Mesodermal cell (in vitro differentiated cells): Measurements from ENCODE around the gene MREG.
A peak's percentile ranks its signal among the peaks of the same experiment; 100 is the strongest.

Experiments used
- H3K27ac ChIP-seq: 2 replicates; pipeline ENCODE4 v1.7.0; 2013; ENCODE audit warnings: mild to moderate bottlenecking, low read depth, low read length, moderate library complexity; ENCODE audit not compliant: severe bottlenecking
- H3K36me3 ChIP-seq: 2 replicates; pipeline ENCODE4 v1.7.1; 2013; ENCODE audit warnings: mild to moderate bottlenecking, low read length, moderate library complexity; ENCODE audit not compliant: control insufficient read depth, insufficient read depth
- H3K4me1 ChIP-seq: one replicate; pipeline ENCODE4 v1.7.1; 2013; ENCODE audit warnings: mild to moderate bottlenecking, low read length; ENCODE audit not compliant: insufficient read depth, control insufficient read depth, poor library complexity, severe bottlenecking
- H3K4me3 ChIP-seq: 2 replicates; pipeline ENCODE4 v1.7.0; 2013; ENCODE audit warnings: low read length, control low read depth, mild to moderate bottlenecking; ENCODE audit not compliant: insufficient read depth, poor library complexity, severe bottlenecking; ENCODE audit errors: extremely low read depth
- H3K9me3 ChIP-seq: 2 replicates; pipeline ENCODE4 v1.7.1; 2013; ENCODE audit warnings: mild to moderate bottlenecking, low read length, moderate library complexity; ENCODE audit not compliant: control insufficient read depth
- WGBS, 2 experiments: methylation state at CpG; one replicate each; pipeline ENCODE4 v1.1.5; 2013; ENCODE audit warnings: missing lambda C conversion rate in 2 of 2; ENCODE audit not compliant: insufficient coverage in 2 of 2; 5-methylcytosine and 5-hydroxymethylcytosine counted together

MREG gene

GRCh38 chr2:215904101-215904500, 109.2 kb downstream of the MREG start:
- Histone ChIP-seq H3K9me3 (no peaks in the 10 kb centered on the region), H3K4me1 (peaks cover 16% of the 10 kb centered on the region), H3K27ac (peak overlapping the region; percentile 13), H3K4me3 (no peak overlapping the region), H3K36me3 (no peaks in the 10 kb centered on the region)
- WGBS, 2 experiments, result 90% methylated on average over 3 of the region's 5 CpGs; no CpG with 5 or more reads in 1 of the 2 experiments

- Histone ChIP-seq H3K4me3 (no peak overlapping the region), H3K9me3 (no peaks in the 10 kb centered on the region), H3K36me3 (no peaks in the 10 kb centered on the region), H3K27ac (no peak overlapping the region), H3K4me1 (peaks cover 16% of the 10 kb centered on the region)
- no CpG with 5 or more reads among the region's 1 CpG for WGBS, 2 experiments
These were observed 110.1 kb downstream of the MREG start for GRCh38 chr2:215903203-215903602.

GRCh38 chr2:215901796-215902195, 111.6 kb downstream of the MREG start:
- Histone ChIP-seq H3K27ac (no peak overlapping the region), H3K4me1 (peaks cover 13% of the 10 kb centered on the region), H3K4me3 (no peak overlapping the region), H3K36me3 (no peaks in the 10 kb centered on the region), H3K9me3 (no peaks in the 10 kb centered on the region)
- WGBS, 2 experiments, result 86 to 96% methylated on average over 3 of the region's 3 CpGs

GRCh38 chr2:215900843-215901242, 112.5 kb downstream of the MREG start:
- WGBS, 2 experiments, result 92 to 95% methylated on average over 3 of the region's 3 CpGs
- no peaks in the 10 kb centered on the region for H3K36me3 ChIP-seq
- peaks cover 8% of the 10 kb centered on the region for H3K4me1 ChIP-seq
- H3K4me3 ChIP-seq, result no peak overlapping the region
- no peak overlapping the region for H3K27ac ChIP-seq
- no peaks in the 10 kb centered on the region for H3K9me3 ChIP-seq

GRCh38 chr2:215900203-215900611, 113.1 kb downstream of the MREG start:
- Histone ChIP-seq H3K4me1 (peaks cover 8% of the 10 kb centered on the region), H3K4me3 (no peak overlapping the region)
- WGBS, 2 experiments, result 87 to 97% methylated on average over 3 to 4 of the region's 4 CpGs

GRCh38 chr2:215899141-215900074, 113.9 kb downstream of the MREG start:
- 88 to 90% methylated on average over 9 to 10 of the region's 14 CpGs for WGBS, 2 experiments
- Histone ChIP-seq H3K36me3 (no peaks in the 10 kb centered on the region), H3K27ac (no peak overlapping the region), H3K4me1 (peaks cover 7% of the 10 kb centered on the region), H3K4me3 (no peak overlapping the region), H3K9me3 (no peaks in the 10 kb centered on the region)

More at GRCh38 chr2:215900203-215900611, 113.1 kb downstream of the MREG start:
- Histone ChIP-seq H3K36me3 (no peaks in the 10 kb centered on the region), H3K9me3 (no peaks in the 10 kb centered on the region), H3K27ac (no peak overlapping the region)

GRCh38 chr2:215898363-215898762, 115.0 kb downstream of the MREG start:
- no peaks in the 10 kb centered on the region for H3K9me3 ChIP-seq
- H3K4me1 ChIP-seq, result no peaks in the 10 kb centered on the region
- H3K4me3 ChIP-seq, result no peak overlapping the region
- 100% methylated on average over 1 to 2 of the region's 2 CpGs for WGBS, 2 experiments
- H3K27ac ChIP-seq, result no peak overlapping the region
- no peaks in the 10 kb centered on the region for H3K36me3 ChIP-seq

GRCh38 chr2:215896921-215897320, 116.4 kb downstream of the MREG start:
- no peaks in the 10 kb centered on the region for H3K4me1 ChIP-seq

GRCh38 chr2:215895330-215895729, 118.0 kb downstream of the MREG start:
- H3K4me3 ChIP-seq, result no peak overlapping the region
- H3K36me3 ChIP-seq, result no peaks in the 10 kb centered on the region
- no peak overlapping the region for H3K27ac ChIP-seq
- 100% methylated on average over 1 of the region's 4 CpGs; no CpG with 5 or more reads in 1 of the 2 experiments for WGBS, 2 experiments
- no peaks in the 10 kb centered on the region for H3K9me3 ChIP-seq
- no peaks in the 10 kb centered on the region for H3K4me1 ChIP-seq

More at GRCh38 chr2:215896921-215897320, 116.4 kb downstream of the MREG start:
- no peak overlapping the region for H3K27ac ChIP-seq
- no peaks in the 10 kb centered on the region for H3K36me3 ChIP-seq
- no CpG with 5 or more reads among the region's 4 CpGs for WGBS, 2 experiments
- no peaks in the 10 kb centered on the region for H3K9me3 ChIP-seq
- H3K4me3 ChIP-seq, result no peak overlapping the region
